Tibial nerve (tissue), 4 donors: ENCODE results near the gene PTPRO. TPM values are rescaled to one million over a fixed set of nuclear protein-coding genes. Genes with fewer than 3 reads are reported as not detected.

ENCODE experiments used
- DNase-seq, 2 donors: peaks; one replicate each; pipeline ENCODE4 v3.0.0-alpha.2; 2019; ENCODE audit warnings: low spot score in 2 of 2
- H3K27ac ChIP-seq, 4 donors: fragments of 200-600 bp; sonication (generic) in 3 of 4; one replicate each; pipeline ENCODE4 v1.5.1; 2017 to 2019; ENCODE audit warnings: mild to moderate bottlenecking in 1 of 4
- H3K27me3 ChIP-seq, 2 donors: fragments of 200-600 bp; sonication (generic) in 1 of 2; one replicate each; pipeline versions ENCODE4 v1.5.1 to v1.6.0; 2017 to 2019
- H3K36me3 ChIP-seq, 3 donors: fragments of 200-600 bp; sonication (generic); one replicate each; pipeline ENCODE4 v1.5.1; 2018 to 2019
- H3K4me1 ChIP-seq, 4 donors: fragments of 200-600 bp; sonication (generic) in 3 of 4; one replicate each; pipeline ENCODE4 v1.5.1; 2017 to 2019
- H3K4me3 ChIP-seq, 4 donors: fragments of 200-600 bp; sonication (generic) in 3 of 4; one replicate each; pipeline ENCODE4 v1.5.1; 2017 to 2019; ENCODE audit warnings: mild to moderate bottlenecking in 1 of 4, moderate library complexity in 1 of 4
- H3K9me3 ChIP-seq, 4 donors: fragments of 200-600 bp; sonication (generic) in 3 of 4; one replicate each; pipeline ENCODE4 v1.5.1; 2017 to 2019
- CTCF ChIP-seq, 5 experiments: fragments of 200-600 bp in 3 of 5; fragments of 450-650 bp in 2 of 5; sonication (generic) in 3 of 5; IDR thresholded peaks; one replicate each; pipeline ENCODE4 v1.5.1; 2016 to 2019; ENCODE audit warnings: antibody characterized with exemption in 5 of 5, mild to moderate bottlenecking in 3 of 5, moderate library complexity in 2 of 5
- EP300 ChIP-seq, 2 donors: sonication (generic); formaldehyde crosslinking; IDR thresholded peaks; one replicate each; pipeline ENCODE4 v1.6.1; 2017; ENCODE audit warnings: antibody characterized with exemption in 2 of 2, mild to moderate bottlenecking in 1 of 2
- POLR2A ChIP-seq, 2 donors: fragments of 450-650 bp; IDR thresholded peaks; one replicate each; pipeline ENCODE4 v1.6.1; 2017; ENCODE audit warnings: antibody characterized with exemption in 2 of 2, mild to moderate bottlenecking in 2 of 2, moderate library complexity in 2 of 2
- WGBS, 2 donors: methylation state at CpG; one replicate each; pipeline ENCODE4 v1.1.5; 2018; 5-methylcytosine and 5-hydroxymethylcytosine counted together
- total RNA-seq, 4 donors: library from RNA; depleted of rRNA; stranded (reverse); fragments of >200 nt; gene quantifications; one replicate each; pipeline ENCODE4 v1.1.0, GENCODE V29; 2016

The PTPRO gene
- total RNA-seq, 4 donors from 2014 or later: 1.3 to 5.1 (median 2.0) TPM

- WGBS, 2 donors: 59 to 62% methylated on average over 5 of the region's 5 CpGs
- no peak for DNase-seq
- Histone ChIP-seq H3K4me1 (peaks cover 0 to 19% (median 0%) of the 10 kb centered on the region in 4 donors), H3K36me3 (no peaks in the 10 kb centered on the region), H3K27me3 (no peaks in the 10 kb centered on the region), H3K9me3 (no peaks in the 10 kb centered on the region), H3K4me3 (no peak overlapping the region), H3K27ac (no peak overlapping the region)
- no peak for TF ChIP-seq POLR2A (IDR thresholded peaks at IDR 0.05)
- no peak for TF ChIP-seq EP300 (IDR thresholded peaks at IDR 0.05)
- no peak for TF ChIP-seq CTCF (IDR thresholded peaks at IDR 0.05)
These were observed 275.0 kb downstream of the PTPRO start for GRCh38 chr12:15597125-15597830.

- Histone ChIP-seq H3K4me1 (peaks cover 0 to 19% (median 0%) of the 10 kb centered on the region in 4 donors), H3K36me3 (no peaks in the 10 kb centered on the region), H3K4me3 (no peak overlapping the region), H3K9me3 (no peaks in the 10 kb centered on the region), H3K27ac (peak overlapping the region in 2 of 4 donors; percentile 31 to 32), H3K27me3 (no peaks in the 10 kb centered on the region)
- WGBS, 2 donors: 57 to 58% methylated on average over 4 of the region's 4 CpGs
- peak in 1 of 2 donors; percentile 20 for TF ChIP-seq EP300 (IDR thresholded peaks at IDR 0.05)
- no peak for TF ChIP-seq POLR2A (IDR thresholded peaks at IDR 0.05)
- peak in 1 of 2 donors; percentile 36 for DNase-seq
These were observed 277.1 kb downstream of the PTPRO start for GRCh38 chr12:15599266-15600037.

- no peaks in the 10 kb centered on the region for H3K36me3 ChIP-seq
- TF ChIP-seq CTCF (IDR thresholded peaks at IDR 0.05) (no peak), POLR2A (IDR thresholded peaks at IDR 0.05) (no peak), EP300 (IDR thresholded peaks at IDR 0.05) (no peak)
- peak overlapping the region in 1 of 4 donors; percentile 31 for H3K27ac ChIP-seq
- DNase-seq: no peak
- H3K27me3 ChIP-seq: no peaks in the 10 kb centered on the region
- H3K9me3 ChIP-seq: no peaks in the 10 kb centered on the region
- no peak overlapping the region for H3K4me3 ChIP-seq
- peaks cover 0 to 19% (median 0%) of the 10 kb centered on the region in 4 donors for H3K4me1 ChIP-seq
- 91 to 93% methylated on average over 7 of the region's 7 CpGs for WGBS, 2 donors
These were observed 278.1 kb downstream of the PTPRO start for GRCh38 chr12:15600223-15600935.

GRCh38 chr12:15601210-15601800, 279.0 kb downstream of the PTPRO start:
- TF ChIP-seq CTCF (IDR thresholded peaks at IDR 0.05): no peak
- no peak for TF ChIP-seq EP300 (IDR thresholded peaks at IDR 0.05)
- TF ChIP-seq POLR2A (IDR thresholded peaks at IDR 0.05): no peak
- WGBS, 2 donors: 91 to 94% methylated on average over 1 of the region's 1 CpG
- Histone ChIP-seq H3K36me3 (no peaks in the 10 kb centered on the region), H3K27me3 (no peaks in the 10 kb centered on the region), H3K4me1 (peaks cover 0 to 19% (median 0%) of the 10 kb centered on the region in 4 donors), H3K27ac (no peak overlapping the region), H3K9me3 (no peaks in the 10 kb centered on the region), H3K4me3 (no peak overlapping the region)
- DNase-seq: no peak

GRCh38 chr12:15602051-15602672, 279.9 kb downstream of the PTPRO start:
- peaks cover 0 to 19% (median 0%) of the 10 kb centered on the region in 4 donors for H3K4me1 ChIP-seq
- H3K27me3 ChIP-seq: no peaks in the 10 kb centered on the region
- no peaks in the 10 kb centered on the region for H3K36me3 ChIP-seq
- WGBS, 2 donors: 90 to 91% methylated on average over 3 of the region's 3 CpGs
- no peak overlapping the region for H3K4me3 ChIP-seq
- H3K9me3 ChIP-seq: no peaks in the 10 kb centered on the region
- TF ChIP-seq POLR2A (IDR thresholded peaks at IDR 0.05) (no peak), CTCF (IDR thresholded peaks at IDR 0.05) (no peak), EP300 (IDR thresholded peaks at IDR 0.05) (no peak)
- H3K27ac ChIP-seq: no peak overlapping the region
- DNase-seq: no peak
